GM19239 (cell line): ENCODE results near the gene CSMD2.

Experiments
- DNase-seq: peaks from one replicate; pipeline ENCODE4 v3.0.0; 2011; ENCODE audit warnings: low spot score; ENCODE audit not compliant: insufficient read length
- FAIRE-seq: peaks from 2 replicates; lab custom pipeline; 2011; peaks lifted over from hg19 to GRCh38; lab: Jason Lieb, UNC

Gene CSMD2

DNA sequence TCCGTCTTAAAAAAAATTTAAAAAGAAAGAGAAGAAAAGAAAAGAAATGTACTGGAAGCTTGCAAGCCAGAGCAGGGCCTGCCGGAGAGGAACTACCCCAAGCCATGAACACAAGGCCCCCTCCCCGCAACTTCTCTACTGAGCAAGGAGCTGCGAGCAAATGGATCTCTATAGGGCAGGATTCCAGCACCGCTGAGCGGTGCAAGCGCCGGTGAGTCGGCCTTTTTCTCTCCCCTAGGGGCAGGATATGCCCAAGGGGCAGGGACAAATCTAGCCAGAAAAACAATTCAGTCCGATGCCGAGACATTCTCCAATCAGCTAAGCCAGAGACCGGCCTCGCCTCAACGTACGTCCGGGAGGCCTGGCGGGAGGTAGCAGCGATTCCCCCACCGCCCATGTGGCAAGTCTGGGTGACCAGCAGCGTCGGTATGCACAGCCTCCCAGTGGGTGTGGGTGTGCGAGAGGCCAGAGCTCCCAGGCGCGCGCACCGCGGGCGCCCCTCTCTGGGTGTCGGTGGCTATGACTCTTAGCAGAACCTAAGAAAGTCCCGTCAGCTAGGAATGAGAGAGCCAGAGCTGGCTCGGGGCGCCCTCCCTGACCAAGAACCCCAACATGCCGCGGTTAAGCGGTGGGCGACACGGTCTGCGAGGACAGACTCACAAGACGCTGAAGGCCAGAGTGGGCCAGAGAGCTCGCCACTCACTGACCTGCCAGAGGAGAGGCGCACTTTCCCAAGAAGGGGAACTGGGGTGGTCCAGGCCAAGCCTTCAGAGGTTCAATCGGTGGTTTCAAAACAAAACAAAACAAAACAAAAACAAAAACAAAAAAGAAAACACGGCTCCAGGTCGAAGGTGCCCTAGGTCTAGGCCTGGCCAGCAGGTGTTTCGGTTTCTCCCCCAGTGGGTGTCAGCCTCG lies 1.9 kb downstream of the CSMD2 start:
- peak; percentile 65 for DNase-seq
- FAIRE-seq = no peak

DNA sequence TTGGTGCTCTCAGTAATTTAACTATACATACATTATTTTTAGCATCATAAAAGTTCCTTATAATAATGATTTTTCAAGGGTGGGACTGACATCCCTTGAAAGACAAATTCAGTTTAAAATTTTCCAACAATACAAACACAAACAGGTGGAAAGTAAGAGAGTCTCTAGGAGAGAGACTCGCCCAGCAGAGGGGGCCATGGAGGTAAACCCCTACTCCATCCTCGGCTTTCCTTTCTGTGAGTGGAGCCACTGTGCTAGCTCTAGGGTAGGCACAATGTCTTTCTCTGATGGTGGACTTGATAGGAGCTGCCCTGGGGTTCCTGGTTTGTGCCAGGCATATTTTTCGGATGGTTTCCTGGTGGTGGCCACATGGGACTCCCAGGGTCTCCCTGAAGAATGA lies 8.3 kb downstream of the CSMD2 start:
- FAIRE-seq = no peak
- DNase-seq = no peak

DNA sequence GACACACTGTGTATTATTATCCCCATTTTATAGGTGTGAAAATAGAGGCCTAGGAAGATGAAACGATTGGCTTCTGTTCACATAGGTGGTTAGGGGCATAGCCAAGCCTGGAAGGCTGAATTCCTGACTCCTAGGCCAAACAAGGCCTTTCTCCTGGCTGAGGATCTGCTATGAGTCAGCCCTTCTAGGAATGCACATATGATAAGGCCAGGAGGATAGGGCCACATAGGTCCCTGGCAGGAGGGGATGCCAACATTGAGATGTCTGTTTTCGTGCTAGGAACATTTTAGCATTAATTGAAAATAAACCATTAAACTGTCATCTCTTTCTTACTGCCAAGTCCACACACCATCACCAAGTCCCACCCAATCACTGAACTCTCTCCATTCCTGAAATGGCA lies 9.2 kb downstream of the CSMD2 start:
- DNase-seq = no peak
- no peak for FAIRE-seq

DNA sequence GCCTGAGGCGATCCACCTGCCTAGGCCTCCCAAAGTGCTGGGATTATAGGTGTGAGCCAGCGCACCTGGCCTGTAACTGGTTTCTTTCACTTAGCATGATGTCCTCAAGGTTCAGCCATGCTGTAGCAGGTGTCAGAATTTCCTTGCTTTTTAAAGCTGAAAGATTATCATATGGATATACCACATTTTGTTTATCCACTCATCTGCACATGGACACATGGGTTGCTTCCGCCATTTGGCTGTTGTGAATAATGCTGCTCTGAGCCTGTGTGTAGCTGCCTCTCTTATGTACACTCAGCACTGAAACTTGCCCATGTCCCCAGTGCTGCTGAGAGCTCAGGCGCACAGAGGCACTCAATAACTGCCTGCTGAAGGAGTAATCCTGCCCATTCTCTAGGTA lies 11.8 kb downstream of the CSMD2 start:
- FAIRE-seq = no peak

DNA sequence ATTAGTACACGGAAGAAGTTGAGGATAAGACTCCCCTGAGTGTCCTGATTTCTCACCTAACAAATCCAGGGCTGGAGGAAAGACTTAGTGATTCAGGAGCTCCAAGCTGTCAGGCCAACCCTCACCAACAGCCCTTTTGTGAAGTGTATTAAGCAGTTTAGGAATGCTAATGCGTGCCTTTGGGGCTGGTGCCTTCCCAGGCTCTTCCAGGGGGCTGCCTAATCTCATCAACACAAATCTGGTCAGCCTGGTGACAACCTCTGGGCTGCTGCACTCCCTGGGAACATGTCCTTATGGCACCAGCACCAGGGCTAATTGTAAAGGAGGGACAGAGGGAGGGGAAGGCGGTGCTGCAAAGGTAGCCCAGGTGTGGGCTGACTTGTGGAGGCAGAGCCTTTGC lies 15.5 kb downstream of the CSMD2 start:
- no peak for FAIRE-seq
- DNase-seq = no peak

More for the DNA sequence above, 11.8 kb downstream of the CSMD2 start:
- no peak for DNase-seq

DNA sequence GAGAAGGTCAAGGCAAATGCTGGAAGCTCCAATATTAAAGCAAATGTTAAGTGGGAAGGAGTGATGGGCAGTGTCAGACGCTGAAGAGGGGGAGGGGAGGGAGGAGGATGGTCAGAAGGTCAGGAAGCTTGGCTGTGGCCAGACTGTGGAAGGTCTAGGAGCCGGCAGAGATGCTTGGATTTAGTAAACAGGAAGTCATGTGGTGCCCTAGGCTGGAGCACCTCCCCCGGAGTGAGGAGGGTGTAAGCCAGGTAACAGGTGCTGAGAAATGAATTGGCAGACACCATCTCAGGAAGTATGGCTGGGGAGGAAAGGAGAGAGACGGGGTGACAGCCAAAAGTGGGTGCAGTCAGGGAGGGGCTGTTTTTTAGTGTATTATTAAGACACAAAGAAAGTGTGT lies 17.7 kb downstream of the CSMD2 start:
- no peak for FAIRE-seq
- no peak for DNase-seq

DNA sequence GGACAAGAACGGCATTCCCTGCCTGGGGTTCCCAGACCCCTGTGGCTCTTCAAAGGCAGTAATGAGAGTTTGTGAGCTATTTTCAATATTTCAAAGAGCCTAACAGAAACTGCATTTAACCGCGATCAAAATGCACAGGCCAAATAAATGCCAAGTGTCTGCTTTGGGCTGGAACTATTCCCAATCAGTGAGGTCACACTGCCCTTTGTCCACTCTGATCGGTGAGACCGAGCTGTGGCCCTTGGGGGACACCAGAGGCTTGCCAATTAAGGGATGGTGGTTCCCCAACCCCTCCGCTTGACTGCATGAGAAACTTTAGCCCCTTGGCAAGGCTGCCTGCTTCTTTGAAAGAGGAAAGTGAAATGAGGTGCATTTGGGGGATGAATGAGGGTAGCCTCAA lies 20.3 kb downstream of the CSMD2 start:
- DNase-seq (no peak), FAIRE-seq (no peak)

DNA sequence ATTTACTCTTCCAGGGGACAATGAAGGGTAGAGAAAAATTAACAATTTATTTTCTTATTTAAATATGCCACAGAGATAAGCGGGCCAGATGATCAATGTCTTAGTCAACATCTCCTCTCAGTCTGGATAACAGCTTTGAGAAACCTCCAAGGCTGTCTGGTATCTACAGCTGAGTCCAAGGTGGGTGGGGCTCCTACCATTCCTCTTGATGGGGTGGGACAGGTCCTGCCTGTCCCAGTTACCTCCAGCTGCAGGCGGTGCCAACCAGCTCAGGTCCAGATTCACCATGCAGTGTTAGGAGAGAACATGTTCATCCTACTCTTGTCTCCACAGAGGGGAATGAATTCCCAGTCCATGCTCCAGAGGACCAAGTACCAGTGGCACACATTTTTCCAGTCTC lies 21.1 kb downstream of the CSMD2 start:
- no peak for DNase-seq
- FAIRE-seq = no peak

DNA sequence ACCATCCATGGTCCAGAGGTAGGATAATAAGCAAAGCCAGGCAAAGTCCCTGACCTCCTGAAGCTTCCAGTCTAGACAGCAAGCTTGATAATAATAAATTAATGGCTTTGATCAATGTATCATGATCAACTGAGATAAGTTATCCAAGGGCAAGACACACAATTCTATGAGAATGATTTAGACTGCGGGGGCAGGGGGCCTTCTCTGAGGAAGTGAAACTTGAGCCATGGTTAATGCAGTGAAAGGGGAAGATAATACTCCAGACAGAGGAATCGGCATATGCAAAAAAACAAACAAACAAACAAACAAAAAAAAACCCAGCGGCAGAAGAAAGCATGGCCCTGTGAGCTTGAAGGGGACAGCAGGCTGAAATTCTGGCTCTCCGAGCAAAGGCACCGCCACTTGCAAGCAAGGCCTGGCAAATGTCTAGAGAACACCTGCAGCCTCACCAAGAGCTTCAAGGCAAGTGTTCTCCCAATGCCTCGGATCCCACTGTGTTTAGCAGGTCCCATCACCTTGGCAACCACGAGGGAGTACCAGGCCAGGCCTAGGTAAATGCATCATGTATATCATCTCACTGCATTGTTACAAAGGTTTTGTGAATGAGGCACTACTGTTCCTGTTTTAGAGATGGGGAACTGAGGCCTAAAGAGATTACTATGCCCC lies 24.9 kb downstream of the CSMD2 start:
- FAIRE-seq (no peak), DNase-seq (no peak)

DNA sequence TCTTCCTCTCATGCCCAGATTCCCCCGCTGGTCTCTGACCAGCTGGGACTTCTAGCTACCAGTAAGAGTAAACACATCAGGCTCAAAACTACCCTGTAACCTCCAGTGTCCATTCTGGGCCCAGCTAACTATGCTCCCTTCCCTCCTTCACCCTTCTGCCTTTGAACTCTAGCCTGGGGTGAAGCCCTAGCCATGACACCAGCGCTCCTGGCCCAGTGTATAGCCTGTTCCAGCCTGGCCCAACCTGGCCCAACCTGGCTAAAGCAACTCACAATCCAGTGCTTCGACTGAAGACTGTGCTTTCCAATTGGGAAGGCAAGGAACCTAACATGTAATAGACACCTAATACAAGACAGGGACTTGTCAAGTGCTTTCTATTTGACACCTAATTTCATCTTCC lies 27.6 kb downstream of the CSMD2 start:
- FAIRE-seq = no peak

DNA sequence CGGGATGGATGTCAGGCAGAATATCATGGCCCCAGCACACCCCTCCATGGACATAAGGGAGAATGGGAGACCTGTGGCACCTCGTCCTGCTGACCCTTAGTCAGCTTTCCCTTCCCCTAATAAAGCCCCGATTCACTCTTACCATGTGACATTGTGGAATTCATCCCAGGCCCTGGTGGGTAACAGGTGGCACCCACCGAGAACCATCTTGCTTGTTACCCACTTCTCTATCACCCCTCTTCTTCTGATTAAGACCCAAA lies 32.9 kb downstream of the CSMD2 start:
- DNase-seq (no peak), FAIRE-seq (no peak)

More for the DNA sequence above, 27.6 kb downstream of the CSMD2 start:
- no peak for DNase-seq

DNA sequence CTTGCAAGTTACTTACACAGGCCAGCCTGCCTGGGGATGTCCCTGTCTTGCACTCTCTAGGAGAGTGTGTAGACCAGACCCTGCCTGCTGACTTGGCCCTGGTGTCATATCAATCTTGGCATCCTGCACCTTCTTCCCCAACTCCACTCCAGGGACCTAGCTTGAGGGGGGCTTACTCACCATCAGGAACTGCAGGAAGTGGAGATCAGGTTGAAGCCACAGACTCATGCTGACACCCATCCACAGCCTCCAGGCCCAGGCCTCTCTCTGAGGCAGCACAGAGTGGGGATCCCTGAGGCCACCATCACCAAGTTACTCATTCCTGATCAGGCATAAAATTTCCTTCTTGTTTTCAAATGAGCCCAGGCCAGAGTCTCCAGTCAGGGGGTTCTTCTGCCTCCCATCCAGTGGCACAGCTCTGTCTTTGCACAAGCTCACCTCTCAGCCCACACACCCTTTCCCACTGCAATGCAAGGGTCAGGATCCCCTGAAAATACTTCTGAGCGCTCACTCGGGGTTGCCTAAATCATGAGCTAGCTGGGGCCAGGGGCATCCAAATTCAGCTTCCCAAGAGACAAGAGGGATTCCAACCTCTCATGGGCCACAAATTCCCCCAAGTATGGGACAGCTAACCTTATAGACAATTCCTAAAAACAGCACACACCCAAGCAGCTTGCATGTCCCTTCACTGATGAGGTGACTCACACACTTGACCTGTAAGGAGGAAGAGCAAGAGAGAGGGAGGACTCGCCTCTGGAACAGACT lies 33.5 kb downstream of the CSMD2 start:
- FAIRE-seq (no peak), DNase-seq (no peak)

DNA sequence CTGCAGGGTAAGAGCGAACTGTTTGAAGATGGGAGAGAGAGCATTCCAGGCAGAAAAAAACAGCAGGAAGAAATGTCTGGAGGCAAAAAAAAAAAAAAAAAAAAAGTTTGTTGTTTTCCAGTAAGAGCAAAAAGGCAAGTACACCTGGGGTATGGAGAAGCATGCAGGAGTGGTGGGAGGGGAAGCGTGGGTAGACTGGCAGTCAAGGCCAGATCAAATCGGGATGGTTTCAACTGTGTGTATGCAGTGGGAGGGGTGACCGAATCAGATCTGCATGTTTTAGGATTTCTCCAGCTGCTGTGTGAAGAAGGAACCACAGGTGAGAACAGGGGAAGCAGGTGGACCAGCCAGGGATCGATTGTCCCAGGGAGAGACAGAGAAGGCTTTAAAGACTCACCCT lies 34.7 kb downstream of the CSMD2 start:
- no peak for FAIRE-seq

DNA sequence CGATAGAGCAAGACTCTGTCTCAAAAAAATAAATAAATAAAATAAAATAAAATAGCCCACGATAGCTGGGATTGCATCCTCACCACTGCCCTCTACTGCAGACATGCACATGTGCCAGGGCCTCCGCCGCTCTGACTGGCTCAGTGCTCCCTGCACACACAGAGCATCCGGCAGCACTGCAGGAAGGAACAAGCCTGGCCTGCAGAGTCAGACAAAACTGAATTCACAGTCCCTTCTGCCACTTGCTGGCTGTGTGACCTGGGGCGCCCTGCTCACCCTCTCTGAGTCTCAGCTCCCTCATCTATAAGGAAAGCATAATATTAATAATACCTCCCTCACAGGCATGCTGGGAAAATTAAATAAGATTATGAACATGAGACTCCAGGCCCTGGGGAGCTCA lies 35.4 kb downstream of the CSMD2 start:
- DNase-seq (no peak), FAIRE-seq (no peak)

More for the DNA sequence above, 34.7 kb downstream of the CSMD2 start:
- DNase-seq = no peak

DNA sequence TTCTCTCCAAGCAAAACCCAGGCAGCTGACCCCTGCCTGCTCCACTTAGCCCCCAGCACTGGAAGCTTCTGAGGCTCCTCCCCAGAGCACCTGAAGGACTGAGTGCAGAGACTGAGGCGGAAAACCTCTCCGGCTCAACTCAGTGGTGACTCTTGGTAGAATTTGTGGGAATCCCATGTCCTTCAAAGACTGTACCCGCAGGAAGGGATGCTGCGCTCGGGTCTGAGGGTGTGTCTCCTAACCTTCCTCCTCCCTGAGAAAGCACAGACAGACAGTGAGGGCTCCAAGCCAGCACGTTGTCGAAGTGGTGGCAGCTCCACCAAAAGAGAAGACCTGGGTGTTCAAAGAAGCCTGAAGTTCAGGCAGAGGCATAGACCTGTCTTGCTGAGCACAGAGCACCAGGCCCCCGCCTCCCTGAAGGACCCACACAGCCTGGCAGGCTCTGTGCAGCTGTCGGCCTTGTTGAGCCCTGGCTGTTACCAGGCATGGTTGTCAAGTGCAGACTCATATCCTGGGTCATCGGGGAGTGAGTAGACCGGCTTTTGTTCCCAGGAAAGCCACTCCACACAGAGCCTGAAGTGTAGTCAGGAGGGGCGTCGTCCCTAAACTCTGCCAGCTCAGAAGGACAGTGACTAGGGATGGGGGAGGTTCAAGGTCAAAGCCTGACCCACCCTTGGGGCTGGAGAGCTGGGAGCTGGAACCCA lies 36.7 kb downstream of the CSMD2 start:
- FAIRE-seq (no peak), DNase-seq (no peak)

DNA sequence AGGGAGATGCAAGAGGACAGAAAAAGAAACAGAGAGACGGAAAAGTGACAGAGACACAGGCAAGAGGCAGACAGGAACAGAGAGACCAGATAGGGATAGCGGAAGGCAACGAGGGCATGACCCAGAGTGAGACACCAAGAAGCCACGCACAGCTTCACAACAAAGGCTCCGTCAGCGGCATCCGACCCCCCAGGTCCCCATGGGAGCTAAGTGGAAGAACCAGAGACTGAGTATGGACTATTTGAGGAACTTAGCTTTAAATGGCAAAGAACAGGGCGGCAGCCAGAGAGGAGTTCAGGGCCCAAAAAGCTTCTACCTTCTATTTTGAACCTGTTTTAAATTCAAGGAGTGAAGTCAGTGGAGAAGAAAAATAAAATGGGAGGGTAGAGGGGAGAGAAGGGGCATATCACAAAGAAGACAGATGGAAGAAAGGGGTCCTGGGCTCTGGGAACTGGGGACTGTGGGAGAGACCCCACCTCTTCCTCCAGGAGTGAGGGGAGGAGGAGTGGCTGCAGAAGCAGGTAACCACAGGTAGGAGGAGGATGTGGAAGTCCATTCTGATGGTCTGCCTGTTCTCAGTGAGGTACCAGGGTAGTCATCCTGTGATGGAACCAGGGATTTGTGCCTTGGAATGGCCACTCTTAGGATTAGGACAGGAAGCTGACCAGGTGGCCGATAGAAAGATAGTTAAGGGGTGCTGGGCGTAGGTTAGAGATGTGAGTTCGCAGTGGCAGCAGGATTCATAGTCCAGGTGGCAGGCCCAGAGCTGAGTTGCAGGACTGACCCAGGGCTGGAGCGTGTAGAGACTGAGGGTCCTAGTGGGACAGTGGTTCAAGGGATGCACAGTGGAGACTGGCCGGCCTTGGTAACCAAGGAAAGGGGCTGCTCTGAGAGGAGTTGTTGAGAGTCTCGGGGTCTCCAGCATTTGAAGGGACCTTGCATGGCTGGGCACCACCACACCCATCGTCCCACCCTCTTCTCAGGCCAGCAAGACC lies 37.7 kb downstream of the CSMD2 start:
- no peak for DNase-seq
- FAIRE-seq = no peak

DNA sequence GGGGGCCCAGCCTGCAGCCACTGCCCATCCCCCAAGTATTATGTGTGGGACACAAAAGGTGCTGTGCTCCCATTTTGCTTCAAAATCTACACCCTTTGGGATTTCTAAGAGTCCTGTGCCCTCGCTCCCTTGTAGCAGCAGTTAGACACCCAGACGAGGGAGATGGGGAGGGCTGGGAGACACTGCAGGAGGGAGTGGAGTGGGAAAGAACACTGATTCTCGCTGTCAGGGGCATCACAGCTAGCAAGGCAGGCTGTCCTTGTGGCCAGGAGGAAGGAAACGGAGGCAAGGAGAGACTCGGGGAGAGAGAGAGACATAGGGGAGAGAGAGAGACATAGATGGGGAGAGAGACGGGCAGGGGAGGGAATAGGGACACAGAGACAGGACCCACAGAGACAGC lies 38.5 kb downstream of the CSMD2 start:
- no peak for FAIRE-seq

DNA sequence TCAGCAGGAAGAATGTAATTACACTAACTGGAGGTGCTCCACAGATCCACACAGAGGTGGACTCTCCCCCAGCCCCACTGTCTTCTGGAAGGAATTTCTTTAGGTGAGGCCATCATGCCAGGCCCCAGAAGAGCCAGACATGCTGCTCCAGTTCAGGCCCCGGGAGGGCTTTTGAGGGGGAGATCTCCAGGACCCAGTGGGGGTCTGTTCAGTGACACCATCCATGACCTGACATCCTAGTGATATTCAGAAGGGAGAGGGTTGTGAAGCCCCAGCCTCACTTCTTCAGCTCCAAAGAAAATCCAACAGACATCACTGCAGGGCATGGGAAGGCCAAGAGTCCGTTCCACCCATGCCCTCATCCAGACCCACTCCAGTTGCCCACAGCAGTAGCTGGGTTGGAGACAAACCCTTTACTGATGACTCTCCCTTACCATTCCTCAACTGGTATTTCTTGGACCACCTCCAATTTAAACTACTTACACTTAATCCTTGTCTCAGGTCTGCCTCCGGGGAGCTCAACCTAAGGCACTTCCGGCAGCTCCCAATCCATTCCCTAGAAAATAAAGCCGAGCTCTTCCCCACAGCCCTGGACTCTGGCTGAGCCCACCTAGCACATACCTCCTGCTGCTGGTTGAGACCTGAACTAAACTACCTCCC lies 39.2 kb downstream of the CSMD2 start:
- no peak for DNase-seq
- FAIRE-seq = no peak

More for the DNA sequence above, 38.5 kb downstream of the CSMD2 start:
- no peak for DNase-seq
